ENCODE data around the gene JAZF1. TPM values are rescaled to one million over a fixed set of nuclear protein-coding genes. Genes with fewer than 3 reads are reported as not detected.

JAZF1 gene
- polyA plus RNA-seq, 1 experiment = 18.0 TPM

- no peaks in the 10 kb centered on the region for H3K9me3 ChIP-seq (ENCODE audit: control insufficient read depth, insufficient read depth, low read length)
- DNase-seq (ENCODE audit: low read depth, low spot score) = no peak
- ChIA-PET POLR2A (no interaction called here), CTCF (no interaction called here)
- no peak overlapping the region for H3K4me3 ChIP-seq (ENCODE audit: low read depth, low read length)
- no peak overlapping the region for H3K27ac ChIP-seq (ENCODE audit: low read depth, low read length)
- peaks cover 2% of the 10 kb centered on the region for H3K27me3 ChIP-seq (ENCODE audit: control insufficient read depth, insufficient read depth, low read length)
- no peak for TF ChIP-seq CTCF (IDR thresholded peaks at IDR 0.05; ENCODE audit: low read depth, low read length)
Measured at GRCh38 chr7:28224675-28225074, 44.1 kb upstream of the JAZF1 start.

- CTCF ChIA-PET = no interaction called here
Measured at GRCh38 chr7:28224172-28224571, 43.6 kb upstream of the JAZF1 start.

GRCh38 chr7:28222636-28223035 is 42.0 kb upstream of the JAZF1 start:
- POLR2A ChIA-PET = no interaction called here
- Histone ChIP-seq H3K9me3 (ENCODE audit: control insufficient read depth, insufficient read depth, low read length) (no peaks in the 10 kb centered on the region), H3K27ac (ENCODE audit: low read depth, low read length) (no peak overlapping the region), H3K4me3 (ENCODE audit: low read depth, low read length) (no peak overlapping the region), H3K27me3 (ENCODE audit: control insufficient read depth, insufficient read depth, low read length) (peaks cover 4% of the 10 kb centered on the region)
- CTCF ChIA-PET = no interaction called here
- no peak for DNase-seq (ENCODE audit: low read depth, low spot score)
- TF ChIP-seq CTCF (IDR thresholded peaks at IDR 0.05; ENCODE audit: low read depth, low read length) = no peak

More at GRCh38 chr7:28224172-28224571, 43.6 kb upstream of the JAZF1 start:
- Histone ChIP-seq H3K27me3 (ENCODE audit: control insufficient read depth, insufficient read depth, low read length) (peaks cover 2% of the 10 kb centered on the region), H3K4me3 (ENCODE audit: low read depth, low read length) (no peak overlapping the region), H3K27ac (ENCODE audit: low read depth, low read length) (no peak overlapping the region), H3K9me3 (ENCODE audit: control insufficient read depth, insufficient read depth, low read length) (no peaks in the 10 kb centered on the region)
- no peak for TF ChIP-seq CTCF (IDR thresholded peaks at IDR 0.05; ENCODE audit: low read depth, low read length)
- POLR2A ChIA-PET = no interaction called here
- DNase-seq (ENCODE audit: low read depth, low spot score) = no peak

GRCh38 chr7:28219793-28220192 is 39.2 kb upstream of the JAZF1 start:
- no peaks in the 10 kb centered on the region for H3K9me3 ChIP-seq (ENCODE audit: control insufficient read depth, insufficient read depth, low read length)
- no peak overlapping the region for H3K4me3 ChIP-seq (ENCODE audit: low read depth, low read length)
- ChIA-PET CTCF (no interaction called here), POLR2A (no interaction called here)
- H3K27ac ChIP-seq (ENCODE audit: low read depth, low read length) = no peak overlapping the region
- DNase-seq (ENCODE audit: low read depth, low spot score) = no peak
- H3K27me3 ChIP-seq (ENCODE audit: control insufficient read depth, insufficient read depth, low read length) = peaks cover 4% of the 10 kb centered on the region
- no peak for TF ChIP-seq CTCF (IDR thresholded peaks at IDR 0.05; ENCODE audit: low read depth, low read length)

GRCh38 chr7:28217143-28217542 is 36.5 kb upstream of the JAZF1 start:
- CTCF ChIA-PET = interaction anchor here (0.8 kb wide), 1 partner anchor 30 kb away, joined by 3 read pairs; no protein-coding TSS in a partner anchor
- H3K4me3 ChIP-seq (ENCODE audit: low read depth, low read length) = no peak overlapping the region
- no peaks in the 10 kb centered on the region for H3K9me3 ChIP-seq (ENCODE audit: control insufficient read depth, insufficient read depth, low read length)
- DNase-seq (ENCODE audit: low read depth, low spot score) = no peak
- no peak for TF ChIP-seq CTCF (IDR thresholded peaks at IDR 0.05; ENCODE audit: low read depth, low read length)
- peaks cover 4% of the 10 kb centered on the region for H3K27me3 ChIP-seq (ENCODE audit: control insufficient read depth, insufficient read depth, low read length)
- POLR2A ChIA-PET = no interaction called here
- H3K27ac ChIP-seq (ENCODE audit: low read depth, low read length) = no peak overlapping the region

Measured in AG04450 (cell line).